Measurements from ENCODE around the gene THAP6. TPM values are rescaled to one million over a fixed set of nuclear protein-coding genes. Genes with fewer than 3 reads are reported as not detected.

Gene THAP6
- total RNA-seq, 3 donors from 2014 or later (not counting 1 experiment from before 2014, with no cell fraction given) = 20.2 to 24.1 (median 21.8) TPM

DNA sequence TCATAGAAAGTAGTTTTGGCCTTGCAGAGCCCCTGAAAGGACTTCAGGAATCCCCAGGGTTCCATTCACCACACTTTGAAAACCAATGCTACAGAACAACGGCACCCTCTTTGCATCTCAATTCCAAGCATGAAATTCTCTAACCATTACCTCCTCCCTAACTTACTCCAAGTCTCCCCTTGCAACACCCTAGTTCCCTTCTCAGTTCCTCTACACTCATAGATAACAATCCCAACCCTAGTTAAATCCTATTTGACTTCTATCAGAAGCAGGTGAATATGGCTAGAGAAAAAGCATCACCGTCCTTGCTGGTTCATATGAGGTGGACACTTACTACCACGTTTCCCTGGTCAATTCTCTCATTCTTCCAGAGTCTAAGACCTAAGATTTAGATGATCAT, 2.4 kb upstream of the THAP6 start:
- Mint-ChIP-seq H3K9me3 (no peaks in the 10 kb centered on the region), H3K4me1 (peaks cover 10 to 47% of the 10 kb centered on the region in 2 donors), H3K36me3 (no peaks in the 10 kb centered on the region), H3K27ac (no peak overlapping the region), H3K4me3 (no peak overlapping the region), H3K27me3 (ENCODE audit: low read depth in 2 of 2) (no peaks in the 10 kb centered on the region)
- H3K27me3 ChIP-seq (ENCODE audit: control insufficient read depth, insufficient read depth, low read length) = no peaks in the 10 kb centered on the region
- intact Hi-C loops (cut with micrococcal nuclease) = no loop called here
- DNase-seq (no peak), ATAC-seq (no peak)
- H3K9me3 ChIP-seq (ENCODE audit: control insufficient read depth, insufficient read depth, low read length) = no peaks in the 10 kb centered on the region
- H3K4me3 ChIP-seq (ENCODE audit: low read length) = no peak overlapping the region
- TF ChIP-seq, protein P1, sequence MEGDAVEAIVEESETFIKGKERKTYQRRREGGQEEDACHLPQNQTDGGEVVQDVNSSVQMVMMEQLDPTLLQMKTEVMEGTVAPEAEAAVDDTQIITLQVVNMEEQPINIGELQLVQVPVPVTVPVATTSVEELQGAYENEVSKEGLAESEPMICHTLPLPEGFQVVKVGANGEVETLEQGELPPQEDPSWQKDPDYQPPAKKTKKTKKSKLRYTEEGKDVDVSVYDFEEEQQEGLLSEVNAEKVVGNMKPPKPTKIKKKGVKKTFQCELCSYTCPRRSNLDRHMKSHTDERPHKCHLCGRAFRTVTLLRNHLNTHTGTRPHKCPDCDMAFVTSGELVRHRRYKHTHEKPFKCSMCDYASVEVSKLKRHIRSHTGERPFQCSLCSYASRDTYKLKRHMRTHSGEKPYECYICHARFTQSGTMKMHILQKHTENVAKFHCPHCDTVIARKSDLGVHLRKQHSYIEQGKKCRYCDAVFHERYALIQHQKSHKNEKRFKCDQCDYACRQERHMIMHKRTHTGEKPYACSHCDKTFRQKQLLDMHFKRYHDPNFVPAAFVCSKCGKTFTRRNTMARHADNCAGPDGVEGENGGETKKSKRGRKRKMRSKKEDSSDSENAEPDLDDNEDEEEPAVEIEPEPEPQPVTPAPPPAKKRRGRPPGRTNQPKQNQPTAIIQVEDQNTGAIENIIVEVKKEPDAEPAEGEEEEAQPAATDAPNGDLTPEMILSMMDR (IDR thresholded peaks at IDR 0.05) = no peak
- H3K4me1 ChIP-seq (ENCODE audit: control insufficient read depth, insufficient read depth, low read length) = peaks cover 20% of the 10 kb centered on the region
- WGBS (ENCODE audit: insufficient coverage) = 41% methylated on average over 3 of the region's 3 CpGs
- H3K27ac ChIP-seq (ENCODE audit: low read length) = peak overlapping the region; percentile 98
- peaks cover 10% of the 10 kb centered on the region for H3K36me3 ChIP-seq (ENCODE audit: control insufficient read depth, insufficient read depth, low read length)

DNA sequence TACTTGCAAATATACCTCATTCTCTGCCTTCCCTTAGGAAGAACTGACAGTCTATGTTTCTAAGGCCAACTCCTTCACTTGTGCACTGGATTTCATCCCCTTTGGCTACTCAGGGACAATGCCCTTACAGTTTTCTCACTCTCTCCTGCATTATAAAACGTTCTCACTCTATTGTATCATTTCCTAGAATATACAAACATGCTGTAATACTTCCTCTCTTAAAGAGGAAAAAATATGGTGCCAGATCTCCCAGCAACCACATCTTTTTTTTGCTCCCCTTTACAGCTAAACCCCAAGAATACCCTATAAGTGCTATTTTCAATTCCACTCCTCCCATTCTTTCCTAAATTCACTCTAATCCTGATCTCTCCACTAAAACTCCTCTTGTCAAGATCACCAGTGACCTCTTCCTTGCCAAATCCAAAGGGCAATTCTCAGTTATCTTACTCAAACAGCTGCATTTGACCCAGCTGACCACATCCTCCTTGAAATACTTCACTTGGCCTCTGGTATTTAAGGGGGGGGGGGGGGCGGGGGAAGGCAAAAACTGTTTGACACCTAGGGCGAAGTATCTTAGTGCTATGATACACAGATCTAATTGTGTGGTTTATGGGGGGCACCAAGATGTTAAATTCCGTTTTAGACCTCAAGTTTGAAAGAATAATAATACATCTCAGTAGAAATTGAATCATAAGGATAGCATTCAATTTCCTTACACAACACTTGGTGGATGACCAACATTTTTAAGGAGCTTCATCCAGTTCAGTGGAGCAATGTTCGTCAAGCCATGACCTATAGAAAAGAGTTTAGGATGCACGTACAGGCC, 1.7 kb upstream of the THAP6 start:
- H3K36me3 Mint-ChIP-seq = no peaks in the 10 kb centered on the region
- Histone ChIP-seq H3K36me3 (ENCODE audit: control insufficient read depth, insufficient read depth, low read length) (peaks cover 11% of the 10 kb centered on the region), H3K27ac (ENCODE audit: low read length) (peak overlapping the region; percentile 98), H3K9me3 (ENCODE audit: control insufficient read depth, insufficient read depth, low read length) (no peaks in the 10 kb centered on the region), H3K27me3 (ENCODE audit: control insufficient read depth, insufficient read depth, low read length) (no peaks in the 10 kb centered on the region), H3K4me3 (ENCODE audit: low read length) (peak overlapping the region; percentile 95), H3K4me1 (ENCODE audit: control insufficient read depth, insufficient read depth, low read length) (peaks cover 20% of the 10 kb centered on the region)
- WGBS (ENCODE audit: insufficient coverage) = 20% methylated on average over 3 of the region's 6 CpGs
- TF ChIP-seq, protein P1 (IDR thresholded peaks at IDR 0.05) = no peak
- H3K4me1 Mint-ChIP-seq = peaks cover 3 to 39% of the 10 kb centered on the region in 2 donors
- DNase-seq = peak in 1 of 2 donors; percentile 38
- ATAC-seq = no peak
- H3K27me3 Mint-ChIP-seq (ENCODE audit: low read depth in 2 of 2) = no peaks in the 10 kb centered on the region
- H3K9me3 Mint-ChIP-seq = no peaks in the 10 kb centered on the region
- no peak overlapping the region for H3K4me3 Mint-ChIP-seq
- H3K27ac Mint-ChIP-seq = no peak overlapping the region
- intact Hi-C loops (cut with micrococcal nuclease) = no loop called here

- Mint-ChIP-seq H3K36me3 (no peaks in the 10 kb centered on the region), H3K9me3 (no peaks in the 10 kb centered on the region), H3K4me3 (no peak overlapping the region), H3K27me3 (ENCODE audit: low read depth in 2 of 2) (no peaks in the 10 kb centered on the region), H3K27ac (no peak overlapping the region), H3K4me1 (peaks cover 2 to 37% of the 10 kb centered on the region in 2 donors)
- Histone ChIP-seq H3K27ac (ENCODE audit: low read length) (peak overlapping the region; percentile 98), H3K27me3 (ENCODE audit: control insufficient read depth, insufficient read depth, low read length) (no peaks in the 10 kb centered on the region), H3K36me3 (ENCODE audit: control insufficient read depth, insufficient read depth, low read length) (peaks cover 15% of the 10 kb centered on the region), H3K4me1 (ENCODE audit: control insufficient read depth, insufficient read depth, low read length) (peaks cover 20% of the 10 kb centered on the region), H3K9me3 (ENCODE audit: control insufficient read depth, insufficient read depth, low read length) (no peaks in the 10 kb centered on the region), H3K4me3 (ENCODE audit: low read length) (peak overlapping the region; percentile 95)
- WGBS (ENCODE audit: insufficient coverage) = under 1% methylated on average over 12 of the region's 12 CpGs
- ATAC-seq = no peak
- intact Hi-C loops (cut with micrococcal nuclease) = loop anchor here (1.0 to 2.0 kb wide), 2 partner anchors 160 to 211 kb away; partner anchors contain the start of genes G3BP2 and USO1
- DNase-seq = peak in 1 of 2 donors; percentile 20
- TF ChIP-seq, protein P1 (IDR thresholded peaks at IDR 0.05) = no peak
These were observed 645 bp upstream of the THAP6 start for GRCh38 chr4:75513526-75514130.
